Measurements from ENCODE around the gene FNDC10.

- TF ChIP-seq SP1 (CRISPR knock-in tag; conservative IDR thresholded peaks at IDR 0.05) (no peak), PRDM15 (CRISPR knock-in tag; IDR thresholded peaks at IDR 0.05) (no peak), ZNF138 (CRISPR knock-in tag; conservative IDR thresholded peaks at IDR 0.05) (no peak), USF1 (CRISPR knock-in tag; IDR thresholded peaks at IDR 0.05) (no peak), NR3C1 (CRISPR knock-in tag; conservative IDR thresholded peaks at IDR 0.05; ENCODE audit: low read depth) (no peak), E2F4 (CRISPR knock-in tag; IDR thresholded peaks at IDR 0.05; ENCODE audit: borderline replicate concordance, low read depth) (no peak), ETV6 (CRISPR knock-in tag; IDR thresholded peaks at IDR 0.05) (no peak), ZNF121 (CRISPR knock-in tag; IDR thresholded peaks at IDR 0.05) (no peak), MYBL2 (CRISPR knock-in tag; IDR thresholded peaks at IDR 0.05) (no peak), ESRRA (CRISPR knock-in tag; IDR thresholded peaks at IDR 0.05; ENCODE audit: borderline replicate concordance) (no peak)
- TF ChIP-seq, protein P1, sequence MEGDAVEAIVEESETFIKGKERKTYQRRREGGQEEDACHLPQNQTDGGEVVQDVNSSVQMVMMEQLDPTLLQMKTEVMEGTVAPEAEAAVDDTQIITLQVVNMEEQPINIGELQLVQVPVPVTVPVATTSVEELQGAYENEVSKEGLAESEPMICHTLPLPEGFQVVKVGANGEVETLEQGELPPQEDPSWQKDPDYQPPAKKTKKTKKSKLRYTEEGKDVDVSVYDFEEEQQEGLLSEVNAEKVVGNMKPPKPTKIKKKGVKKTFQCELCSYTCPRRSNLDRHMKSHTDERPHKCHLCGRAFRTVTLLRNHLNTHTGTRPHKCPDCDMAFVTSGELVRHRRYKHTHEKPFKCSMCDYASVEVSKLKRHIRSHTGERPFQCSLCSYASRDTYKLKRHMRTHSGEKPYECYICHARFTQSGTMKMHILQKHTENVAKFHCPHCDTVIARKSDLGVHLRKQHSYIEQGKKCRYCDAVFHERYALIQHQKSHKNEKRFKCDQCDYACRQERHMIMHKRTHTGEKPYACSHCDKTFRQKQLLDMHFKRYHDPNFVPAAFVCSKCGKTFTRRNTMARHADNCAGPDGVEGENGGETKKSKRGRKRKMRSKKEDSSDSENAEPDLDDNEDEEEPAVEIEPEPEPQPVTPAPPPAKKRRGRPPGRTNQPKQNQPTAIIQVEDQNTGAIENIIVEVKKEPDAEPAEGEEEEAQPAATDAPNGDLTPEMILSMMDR (IDR thresholded peaks at IDR 0.05): no peak
Measured at GRCh38 chr1:1552263-1552639, 47.7 kb downstream of the FNDC10 start.

Measured in WTC11 (cell line).